K562 (cell line): ENCODE data around the gene TSEN54. TPM values are rescaled to one million over a fixed set of nuclear protein-coding genes. Genes with fewer than 3 reads are reported as not detected.
"Not testable (repeated sequence)": the region's sequence is repeated elsewhere in the genome, so short reads cannot be mapped to it uniquely, and the experiment has no call there.

Experiments used
- ATAC-seq: fragments of 200-7000 bp; cut with Tn5 transposase; 3 replicates; pipeline ENCODE4 v1.9.1; 2020; ENCODE audit warnings: moderate library complexity
- BruUV-seq: library from RNA; stranded (reverse); fragments of 400-500 nt; replicated peaks from 2 replicates; lab custom pipeline; 2021; lab: Mats Ljungman, UMichigan
- CTCF ChIA-PET: fragments of 300-600 bp; formaldehyde crosslinking; extraction: SDS; loops from one replicate; lab custom pipeline; 2021; ENCODE audit warnings: low intra/inter-chr PET ratio; lab: Yijun Ruan, JAX
- POLR2A ChIA-PET: fragments of 300-600, 350-650 bp; sonication (Branson Sonifier 250); formaldehyde crosslinking; extraction: SDS; loops from one replicate; lab custom pipeline; 2021; ENCODE audit warnings: antibody characterized with exemption, inconsistent platforms; lab: Yijun Ruan, JAX
- DNase-seq, 4 experiments: peaks; one replicate each; pipeline versions ENCODE4 v3.0.0 to v3.0.0-alpha.2; 2011 to 2018; ENCODE audit warnings: low spot score in 3 of 4, mixed read lengths in 3 of 4; ENCODE audit errors: extremely low read depth in 1 of 4
- FAIRE-seq: peaks from 2 replicates; lab custom pipeline; 2011; peaks lifted over from hg19 to GRCh38; lab: Jason Lieb, UNC
- H2AFZ ChIP-seq: 2 replicates; pipeline ENCODE4 v1.6.0; 2011; ENCODE audit warnings: low read depth, low read length, control low read depth, inconsistent platforms
- H3K27ac ChIP-seq: fragments of 200-600 bp; 3 replicates; pipeline ENCODE4 v1.8.0; 2011; ENCODE audit warnings: low read depth, mild to moderate bottlenecking, control low read depth, inconsistent platforms, low read length, moderate library complexity, mixed read lengths; ENCODE audit errors: extremely low read depth
- H3K27me3 ChIP-seq, 2 experiments: fragments of 300-600 bp in 1 of 2; 2 replicates in 1 of 2; 3 replicates in 1 of 2; pipeline versions ENCODE4 v1.6.0 to v1.8.0; 2011; ENCODE audit warnings: inconsistent platforms in 2 of 2, low read length in 2 of 2, mild to moderate bottlenecking in 1 of 2, mixed read lengths in 1 of 2, moderate library complexity in 1 of 2; ENCODE audit not compliant: control insufficient read depth in 2 of 2, insufficient read depth in 2 of 2
- H3K36me3 ChIP-seq: fragments of 300-600 bp; 3 replicates; pipeline ENCODE4 v1.8.0; 2011; ENCODE audit warnings: mild to moderate bottlenecking, low read length, inconsistent platforms; ENCODE audit not compliant: control insufficient read depth, insufficient read depth
- H3K4me1 ChIP-seq, 2 experiments: fragments of 200-600 bp in 1 of 2; replicated peaks in 1 of 2; 2 replicates in 1 of 2; 3 replicates in 1 of 2; pipeline versions ENCODE4 v1.5.1 to v1.8.0; 2011; ENCODE audit warnings: inconsistent platforms in 2 of 2, low read length in 2 of 2, mild to moderate bottlenecking in 1 of 2, mixed read lengths in 1 of 2, moderate library complexity in 1 of 2; ENCODE audit not compliant: control insufficient read depth in 2 of 2, insufficient read depth in 2 of 2
- H3K4me2 ChIP-seq: 2 replicates; pipeline ENCODE4 v1.6.1; 2011; ENCODE audit warnings: low read length, control low read depth, inconsistent platforms, mixed read lengths; ENCODE audit not compliant: insufficient read depth
- H3K4me3 ChIP-seq: fragments of 200-600 bp; sonication (generic), shearing (Covaris generic); 2 replicates; pipeline ENCODE4 v1.5.1; 2016; ENCODE audit warnings: control low read depth, inconsistent platforms
- H3K79me2 ChIP-seq: fragments of 200-600 bp; 3 replicates; pipeline ENCODE4 v1.8.0; 2011; ENCODE audit warnings: low read length, inconsistent platforms; ENCODE audit not compliant: control insufficient read depth, insufficient read depth
- H3K9ac ChIP-seq, 2 experiments: 2 replicates each; pipeline versions ENCODE4 v1.6.0 to v1.6.1; 2011; ENCODE audit warnings: low read depth in 2 of 2, low read length in 2 of 2, control low read depth in 1 of 2, inconsistent platforms in 1 of 2, mild to moderate bottlenecking in 1 of 2, mixed read lengths in 1 of 2; ENCODE audit not compliant: insufficient read depth in 1 of 2
- H3K9me1 ChIP-seq: one replicate; pipeline ENCODE4 v1.6.0; 2011; ENCODE audit warnings: inconsistent platforms, mild to moderate bottlenecking, low read length, moderate library complexity; ENCODE audit not compliant: control insufficient read depth, insufficient read depth
- H3K9me3 ChIP-seq: replicated peaks from 2 replicates; pipeline ENCODE4 v1.5.1; 2011; ENCODE audit warnings: low read depth, low read length, inconsistent platforms; ENCODE audit not compliant: control insufficient read depth, insufficient read depth
- H4K20me1 ChIP-seq: replicated peaks from 2 replicates; pipeline ENCODE4 v1.6.1; 2011; ENCODE audit warnings: low read length, inconsistent platforms, mixed read lengths; ENCODE audit not compliant: control insufficient read depth, insufficient read depth
- BACH1 ChIP-seq: fragments of 200-800 bp; sonication (Bioruptor generic); IDR thresholded peaks from 2 replicates; pipeline ENCODE4 v1.6.1; 2016; ENCODE audit warnings: missing genetic modification characterization, missing compliant biosample characterization
- EWSR1 ChIP-seq: fragments of 450-650 bp; IDR thresholded peaks from 2 replicates; pipeline ENCODE4 v1.6.1; 2018; ENCODE audit warnings: borderline replicate concordance, mild to moderate bottlenecking, low read depth, moderate library complexity; ENCODE audit not compliant: partially characterized antibody
- GABPB2 ChIP-seq: fragments of 250-450 bp; sonication (Bioruptor Pico); conservative IDR thresholded peaks from 2 replicates; pipeline ENCODE4 v1.5.1; 2021; ENCODE audit warnings: mild to moderate bottlenecking
- RFX5 ChIP-seq: IDR thresholded peaks from 2 replicates; pipeline ENCODE4 v1.6.1; 2011; ENCODE audit warnings: low read depth, mild to moderate bottlenecking, improper control_type of control experiment, low read length
- ZNF143 ChIP-seq: sonication (generic); formaldehyde crosslinking; IDR thresholded peaks from 2 replicates; pipeline ENCODE4 v1.9.0; 2022; ENCODE audit warnings: mild to moderate bottlenecking, missing genetic modification reagents
- ZNF717 ChIP-seq: fragments of 250-450 bp; sonication (Bioruptor Pico); IDR thresholded peaks from 2 replicates; pipeline ENCODE4 v1.5.0; 2021
- ZNF780A ChIP-seq: fragments of 250-450 bp; sonication (Bioruptor Pico); IDR thresholded peaks from 2 replicates; pipeline ENCODE4 v1.5.0; 2021; ENCODE audit warnings: mild to moderate bottlenecking
- WGBS: fragments of 100-300 bp; shearing (Covaris generic); methylation state at CpG from one replicate; pipeline ENCODE4 v1.1.6; 2016; ENCODE audit warnings: low coverage, mixed read lengths; ENCODE audit not compliant: insufficient coverage; ENCODE audit errors: missing lambda C conversion rate; 5-methylcytosine and 5-hydroxymethylcytosine counted together
- in situ Hi-C: fragments of 300-500 bp; cut with MboI; formaldehyde crosslinking; loops from 4 replicates; pipeline ENCODE4 v1.15.0; 2018; ENCODE audit warnings: inconsistent platforms, mixed read lengths
- intact Hi-C: fragments of 100-400 bp; cut with micrococcal nuclease; formaldehyde crosslinking; loops from 2 replicates; pipeline ENCODE4 v1.14.2; 2022
- polyA plus RNA-seq, 8 experiments: library from polyadenylated mRNA; depleted of rRNA in 4 of 8; stranded (reverse) in 5 of 8; unstranded in 3 of 8; fragments of >200 nt; fragmentation: Nextera tagmentation in 2 of 8; fragmentation: Illumina TruSeq in 1 of 8; extraction: Ambion mirVana in 2 of 8; extraction: Trizol in 1 of 8; gene quantifications; 2 replicates each; pipeline versions ENCODE4 v1.2.1 to v1.2.3, GENCODE V29; 2011 to 2014; ENCODE audit warnings: inconsistent platforms in 1 of 8, missing spikeins in 1 of 8
- total RNA-seq, 7 experiments: library from RNA; depleted of rRNA in 6 of 7; stranded (reverse); fragments of >200 nt in 6 of 7; fragmentation: Illumina TruSeq in 2 of 7; extraction: Trizol in 2 of 7; gene quantifications; 2 replicates each; pipeline versions ENCODE4 v1.2.1 to v1.2.3, GENCODE V29; 2011 to 2021; ENCODE audit warnings: low replicate concordance in 1 of 7
- TF ChIP-seq, protein P1 (sequence below), 2 experiments: IDR thresholded peaks in 1 of 2; conservative IDR thresholded peaks in 1 of 2; 2 replicates each; pipeline ENCODE4 v1.6.1; 2016; ENCODE audit warnings: low read depth in 2 of 2, mild to moderate bottlenecking in 1 of 2, missing compliant biosample characterization in 1 of 2, missing genetic modification characterization in 1 of 2, moderate library complexity in 1 of 2
- TF ChIP-seq, protein P2 (sequence below), 2 experiments: fragments of 450-650 bp in 1 of 2; IDR thresholded peaks; 2 replicates each; pipeline ENCODE4 v1.6.1; 2011 to 2017; ENCODE audit warnings: low read depth in 2 of 2, antibody characterized with exemption in 1 of 2, borderline replicate concordance in 1 of 2, low read length in 1 of 2, mild to moderate bottlenecking in 1 of 2, mixed read lengths in 1 of 2; ENCODE audit not compliant: control insufficient read depth in 1 of 2

Gene TSEN54
- total and polyA plus RNA-seq, 9 of the 15 experiments (the other 6 are each of a cell fraction or from before 2014, with no cell fraction given), result 5.9 to 64.3 (median 48.9) TPM

GRCh38 chr17:75477490-75477862 is 38.9 kb upstream of the TSEN54 start:
- DNase-seq, BruUV-seq, intact Hi-C loops, H3K9me3 ChIP-seq, H3K27me3 ChIP-seq, H3K79me2 ChIP-seq, ATAC-seq, H3K9me1 ChIP-seq, H3K4me2 ChIP-seq, H2AFZ ChIP-seq, FAIRE-seq, H3K9ac ChIP-seq, CTCF ChIA-PET, H3K4me3 ChIP-seq, in situ Hi-C loops, H3K27ac ChIP-seq: not testable (repeated sequence)
- peaks cover 11% of the 10 kb centered on the region; the same call in 2 of the 3 replicates for H3K36me3 ChIP-seq
- POLR2A ChIA-PET, result interaction anchor here (0.6 to 1.8 kb wide), 2 partner anchors 9 to 22 kb away, joined by 3 to 5 read pairs; partner anchors contain the start of gene TMEM94
- H3K4me1 ChIP-seq, result peaks cover 0 to 13% of the 10 kb centered on the region in 2 experiments; a peak in 2 of 5 replicates
- whole genome bisulfite sequencing, result 93% methylated on average over 9 of the region's 11 CpGs
- H4K20me1 ChIP-seq, result peaks cover 17% of the 10 kb centered on the region

GRCh38 chr17:75478508-75478907 is 37.8 kb upstream of the TSEN54 start:
- Histone ChIP-seq H3K27ac (no peak overlapping the region), H3K9me1 (no peaks in the 10 kb centered on the region), H3K9ac (no peak overlapping the region), H2AFZ (no peak overlapping the region), H3K4me2 (no peak overlapping the region), H3K36me3 (peaks cover 5% of the 10 kb centered on the region; the same call in 2 of the 3 replicates), H3K27me3 (no peaks in the 10 kb centered on the region), H3K79me2 (no peaks in the 10 kb centered on the region), H4K20me1 (peaks cover 17% of the 10 kb centered on the region), H3K9me3 (no peaks in the 10 kb centered on the region), H3K4me3 (no peak overlapping the region), H3K4me1 (peaks cover 0 to 13% of the 10 kb centered on the region in 2 experiments; a peak in 2 of 5 replicates)
- 55% methylated on average over 6 of the region's 7 CpGs for WGBS
- ATAC-seq, result no peak
- peak; percentile 49 for FAIRE-seq
- in situ Hi-C loops (no loop called here), intact Hi-C loops (no loop called here)
- CTCF ChIA-PET, result no interaction called here
- POLR2A ChIA-PET, result interaction anchor here (1.2 kb wide), 1 partner anchor 12 kb away, joined by 3 read pairs; no protein-coding TSS in a partner anchor
- no peak for DNase-seq
- BruUV-seq, result no TSS peak
- TF ChIP-seq, protein P1, sequence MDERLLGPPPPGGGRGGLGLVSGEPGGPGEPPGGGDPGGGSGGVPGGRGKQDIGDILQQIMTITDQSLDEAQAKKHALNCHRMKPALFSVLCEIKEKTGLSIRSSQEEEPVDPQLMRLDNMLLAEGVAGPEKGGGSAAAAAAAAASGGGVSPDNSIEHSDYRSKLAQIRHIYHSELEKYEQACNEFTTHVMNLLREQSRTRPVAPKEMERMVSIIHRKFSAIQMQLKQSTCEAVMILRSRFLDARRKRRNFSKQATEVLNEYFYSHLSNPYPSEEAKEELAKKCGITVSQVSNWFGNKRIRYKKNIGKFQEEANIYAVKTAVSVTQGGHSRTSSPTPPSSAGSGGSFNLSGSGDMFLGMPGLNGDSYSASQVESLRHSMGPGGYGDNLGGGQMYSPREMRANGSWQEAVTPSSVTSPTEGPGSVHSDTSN (CRISPR knock-in tag; IDR thresholded peaks at IDR 0.05; ENCODE audit: low read depth), result no peak
- TF ChIP-seq, protein P1 (tag; conservative IDR thresholded peaks at IDR 0.05; ENCODE audit: low read depth), result no peak
- TF ChIP-seq GABPB2 (CRISPR knock-in tag), result no peak
- TF ChIP-seq ZNF717, result no peak
- TF ChIP-seq ZNF780A, result no peak
- TF ChIP-seq, protein P2, sequence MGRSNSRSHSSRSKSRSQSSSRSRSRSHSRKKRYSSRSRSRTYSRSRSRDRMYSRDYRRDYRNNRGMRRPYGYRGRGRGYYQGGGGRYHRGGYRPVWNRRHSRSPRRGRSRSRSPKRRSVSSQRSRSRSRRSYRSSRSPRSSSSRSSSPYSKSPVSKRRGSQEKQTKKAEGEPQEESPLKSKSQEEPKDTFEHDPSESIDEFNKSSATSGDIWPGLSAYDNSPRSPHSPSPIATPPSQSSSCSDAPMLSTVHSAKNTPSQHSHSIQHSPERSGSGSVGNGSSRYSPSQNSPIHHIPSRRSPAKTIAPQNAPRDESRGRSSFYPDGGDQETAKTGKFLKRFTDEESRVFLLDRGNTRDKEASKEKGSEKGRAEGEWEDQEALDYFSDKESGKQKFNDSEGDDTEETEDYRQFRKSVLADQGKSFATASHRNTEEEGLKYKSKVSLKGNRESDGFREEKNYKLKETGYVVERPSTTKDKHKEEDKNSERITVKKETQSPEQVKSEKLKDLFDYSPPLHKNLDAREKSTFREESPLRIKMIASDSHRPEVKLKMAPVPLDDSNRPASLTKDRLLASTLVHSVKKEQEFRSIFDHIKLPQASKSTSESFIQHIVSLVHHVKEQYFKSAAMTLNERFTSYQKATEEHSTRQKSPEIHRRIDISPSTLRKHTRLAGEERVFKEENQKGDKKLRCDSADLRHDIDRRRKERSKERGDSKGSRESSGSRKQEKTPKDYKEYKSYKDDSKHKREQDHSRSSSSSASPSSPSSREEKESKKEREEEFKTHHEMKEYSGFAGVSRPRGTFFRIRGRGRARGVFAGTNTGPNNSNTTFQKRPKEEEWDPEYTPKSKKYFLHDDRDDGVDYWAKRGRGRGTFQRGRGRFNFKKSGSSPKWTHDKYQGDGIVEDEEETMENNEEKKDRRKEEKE (IDR thresholded peaks at IDR 0.05; ENCODE audit: borderline replicate concordance in 1 of 2, control insufficient read depth in 1 of 2, low read depth in 2 of 2, low read length in 1 of 2), result no peak
- no peak for TF ChIP-seq ZNF143
- TF ChIP-seq EWSR1, result no peak
- TF ChIP-seq RFX5, result no peak
- no peak for TF ChIP-seq BACH1 (tag)
